Measurements from ENCODE around the gene LRCH1. TPM values are rescaled to one million over a fixed set of nuclear protein-coding genes. Genes with fewer than 3 reads are reported as not detected.
A peak's percentile ranks its signal among the peaks of the same experiment; 100 is the strongest.

The LRCH1 gene
- total RNA-seq, 4 donors from 2014 or later, result 5.2 to 30.7 (median 17.1) TPM

DNA sequence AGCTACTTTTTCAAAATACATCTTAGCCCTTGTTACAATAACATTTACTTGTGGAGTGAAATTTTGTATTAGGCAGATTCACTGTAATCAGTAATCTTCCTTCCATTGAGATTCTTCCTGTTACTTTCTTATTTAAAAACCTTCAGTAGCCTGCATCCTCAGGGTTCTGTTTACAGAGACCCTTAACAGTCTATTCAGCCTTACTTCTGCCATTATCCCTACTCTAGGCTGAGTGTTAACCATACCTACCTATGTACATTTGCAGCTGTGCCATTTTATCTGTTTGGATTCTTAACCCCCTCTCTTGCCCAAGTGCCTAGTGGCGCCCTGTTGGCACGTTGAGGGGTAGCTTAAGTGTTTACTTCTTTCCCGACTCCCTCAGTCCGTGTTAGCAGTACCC lies 71.9 kb downstream of the LRCH1 start:
- in situ Hi-C loops (cut with MboI; ENCODE audit: low pct_ligation_motif_present in 1 of 4, low pct_unique_long_range_greater_than_20kb in 1 of 4, low sequenced_read_pairs in 3 of 4) (no loop called here), intact Hi-C loops (cut with DNase I; ENCODE audit: low total_unique reads) (no loop called here)
- Histone ChIP-seq H3K4me3 (no peak overlapping the region), H3K36me3 (no peaks in the 10 kb centered on the region), H3K9me3 (no peaks in the 10 kb centered on the region), H3K27me3 (no peaks in the 10 kb centered on the region), H3K4me1 (peaks cover 26 to 62% (median 36%) of the 10 kb centered on the region in 4 donors), H3K27ac (no peak overlapping the region)
- no peak for DNase-seq
- no peak for TF ChIP-seq POLR2AphosphoS5 (IDR thresholded peaks at IDR 0.05)
- TF ChIP-seq POLR2A (IDR thresholded peaks at IDR 0.05), result no peak
- TF ChIP-seq, protein P1, sequence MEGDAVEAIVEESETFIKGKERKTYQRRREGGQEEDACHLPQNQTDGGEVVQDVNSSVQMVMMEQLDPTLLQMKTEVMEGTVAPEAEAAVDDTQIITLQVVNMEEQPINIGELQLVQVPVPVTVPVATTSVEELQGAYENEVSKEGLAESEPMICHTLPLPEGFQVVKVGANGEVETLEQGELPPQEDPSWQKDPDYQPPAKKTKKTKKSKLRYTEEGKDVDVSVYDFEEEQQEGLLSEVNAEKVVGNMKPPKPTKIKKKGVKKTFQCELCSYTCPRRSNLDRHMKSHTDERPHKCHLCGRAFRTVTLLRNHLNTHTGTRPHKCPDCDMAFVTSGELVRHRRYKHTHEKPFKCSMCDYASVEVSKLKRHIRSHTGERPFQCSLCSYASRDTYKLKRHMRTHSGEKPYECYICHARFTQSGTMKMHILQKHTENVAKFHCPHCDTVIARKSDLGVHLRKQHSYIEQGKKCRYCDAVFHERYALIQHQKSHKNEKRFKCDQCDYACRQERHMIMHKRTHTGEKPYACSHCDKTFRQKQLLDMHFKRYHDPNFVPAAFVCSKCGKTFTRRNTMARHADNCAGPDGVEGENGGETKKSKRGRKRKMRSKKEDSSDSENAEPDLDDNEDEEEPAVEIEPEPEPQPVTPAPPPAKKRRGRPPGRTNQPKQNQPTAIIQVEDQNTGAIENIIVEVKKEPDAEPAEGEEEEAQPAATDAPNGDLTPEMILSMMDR (IDR thresholded peaks at IDR 0.05), result no peak
- 54 to 85% methylated on average over 4 of the region's 4 CpGs for WGBS, 2 donors (ENCODE audit: low coverage in 1 of 2)

- H3K4me1 ChIP-seq, result peaks cover 2 to 51% (median 19%) of the 10 kb centered on the region in 4 donors
- intact Hi-C loops (cut with DNase I; ENCODE audit: low total_unique reads), result no loop called here
- H3K36me3 ChIP-seq, result no peaks in the 10 kb centered on the region
- no peak for TF ChIP-seq EP300 (IDR thresholded peaks at IDR 0.05; ENCODE audit: low read depth)
- no peak for TF ChIP-seq POLR2A (IDR thresholded peaks at IDR 0.05)
- TF ChIP-seq POLR2AphosphoS5 (IDR thresholded peaks at IDR 0.05), result no peak
- TF ChIP-seq, protein P1 (IDR thresholded peaks at IDR 0.05), result no peak
- in situ Hi-C loops (cut with MboI; ENCODE audit: low pct_ligation_motif_present in 1 of 4, low pct_unique_long_range_greater_than_20kb in 1 of 4, low sequenced_read_pairs in 3 of 4), result no loop called here
- WGBS, 2 donors (ENCODE audit: low coverage in 1 of 2), result 72 to 78% methylated on average over 4 of the region's 4 CpGs
- no peak overlapping the region for H3K27ac ChIP-seq
- DNase-seq, result no peak
- H3K4me3 ChIP-seq, result no peak overlapping the region
- H3K9me3 ChIP-seq, result no peaks in the 10 kb centered on the region
- H3K27me3 ChIP-seq, result no peaks in the 10 kb centered on the region
Measured at GRCh38 chr13:46627462-46627861, 74.5 kb downstream of the LRCH1 start.

- Histone ChIP-seq H3K9me3 (no peaks in the 10 kb centered on the region), H3K27me3 (no peaks in the 10 kb centered on the region), H3K27ac (peak overlapping the region; percentile 24 to 60 (median 40)), H3K4me3 (no peak overlapping the region), H3K4me1 (peaks cover 0 to 45% (median 13%) of the 10 kb centered on the region in 4 donors), H3K36me3 (no peaks in the 10 kb centered on the region)
- TF ChIP-seq EP300 (IDR thresholded peaks at IDR 0.05; ENCODE audit: low read depth), result no peak
- peak in 1 of 3 donors; percentile 78 for TF ChIP-seq POLR2AphosphoS5 (IDR thresholded peaks at IDR 0.05)
- in situ Hi-C loops (cut with MboI; ENCODE audit: low pct_ligation_motif_present in 1 of 4, low pct_unique_long_range_greater_than_20kb in 1 of 4, low sequenced_read_pairs in 3 of 4), result no loop called here
- WGBS, 2 donors (ENCODE audit: low coverage in 1 of 2), result 78 to 100% methylated on average over 2 to 7 of the region's 7 CpGs
- intact Hi-C loops (cut with DNase I; ENCODE audit: low total_unique reads), result no loop called here
- DNase-seq, result no peak
Measured at GRCh38 chr13:46628622-46629365, 75.8 kb downstream of the LRCH1 start.

- Histone ChIP-seq H3K4me1 (peaks cover 0 to 36% (median 8%) of the 10 kb centered on the region in 4 donors), H3K9me3 (no peaks in the 10 kb centered on the region), H3K4me3 (no peak overlapping the region), H3K36me3 (no peaks in the 10 kb centered on the region), H3K27me3 (no peaks in the 10 kb centered on the region), H3K27ac (peak overlapping the region in 3 of 4 donors; percentile 15 to 60 (median 43))
- DNase-seq, result no peak
- TF ChIP-seq EP300 (IDR thresholded peaks at IDR 0.05; ENCODE audit: low read depth) (no peak), POLR2AphosphoS5 (IDR thresholded peaks at IDR 0.05) (no peak), POLR2A (IDR thresholded peaks at IDR 0.05) (no peak)
- TF ChIP-seq, protein P1 (IDR thresholded peaks at IDR 0.05), result no peak
- 59 to 63% methylated on average over 1 of the region's 1 CpG for WGBS, 2 donors (ENCODE audit: low coverage in 1 of 2)
- intact Hi-C loops (cut with DNase I; ENCODE audit: low total_unique reads), result no loop called here
- in situ Hi-C loops (cut with MboI; ENCODE audit: low pct_ligation_motif_present in 1 of 4, low pct_unique_long_range_greater_than_20kb in 1 of 4, low sequenced_read_pairs in 3 of 4), result no loop called here
Measured at GRCh38 chr13:46629811-46630413, 76.9 kb downstream of the LRCH1 start.

Measured in transverse colon (tissue), 4 donors.